DMS114 treated with DMSO at 0.1 percent for 48 hours (cell line): ENCODE results near the gene CMSS1.

Source experiments
- DNase-seq: peaks from one replicate; lab custom pipeline; 2025; ENCODE audit not compliant: unreplicated experiment; lab: John Stamatoyannopoulos, UW

Gene CMSS1

DNA sequence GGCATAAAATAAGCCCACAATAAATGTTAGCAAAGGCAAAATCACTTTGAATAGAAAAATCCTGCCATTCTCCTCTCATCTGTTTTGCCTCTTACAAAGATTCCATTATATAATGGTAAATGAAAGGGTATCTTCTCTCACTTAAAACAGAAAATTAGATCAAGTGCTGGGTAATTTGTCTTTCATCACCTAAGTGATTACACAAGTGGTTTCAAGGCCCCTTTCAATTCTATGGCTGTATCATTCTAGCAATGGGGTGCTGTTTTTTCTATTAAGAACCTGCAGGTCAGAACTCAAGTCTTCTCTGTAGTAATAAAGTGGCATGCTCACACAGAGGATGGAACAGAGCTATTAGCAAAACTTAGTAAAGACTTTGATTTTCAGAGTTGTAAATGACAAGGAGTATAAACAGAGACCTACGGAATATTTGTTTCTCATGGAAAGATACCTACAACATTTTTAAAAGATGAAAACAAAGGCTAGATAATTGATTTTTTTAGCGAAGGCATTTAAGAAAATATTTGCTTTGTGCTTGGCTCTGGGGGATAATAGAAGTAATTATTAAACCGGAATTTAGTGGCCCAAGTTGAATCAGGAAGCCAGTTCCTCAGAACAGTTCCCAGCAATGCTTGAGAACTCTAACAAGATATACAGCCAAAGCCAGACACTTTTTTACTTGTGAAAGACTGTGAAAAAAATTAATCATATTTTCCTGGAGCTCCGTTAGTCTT lies 137.4 kb downstream of the CMSS1 start:
- no peak for DNase-seq

DNA sequence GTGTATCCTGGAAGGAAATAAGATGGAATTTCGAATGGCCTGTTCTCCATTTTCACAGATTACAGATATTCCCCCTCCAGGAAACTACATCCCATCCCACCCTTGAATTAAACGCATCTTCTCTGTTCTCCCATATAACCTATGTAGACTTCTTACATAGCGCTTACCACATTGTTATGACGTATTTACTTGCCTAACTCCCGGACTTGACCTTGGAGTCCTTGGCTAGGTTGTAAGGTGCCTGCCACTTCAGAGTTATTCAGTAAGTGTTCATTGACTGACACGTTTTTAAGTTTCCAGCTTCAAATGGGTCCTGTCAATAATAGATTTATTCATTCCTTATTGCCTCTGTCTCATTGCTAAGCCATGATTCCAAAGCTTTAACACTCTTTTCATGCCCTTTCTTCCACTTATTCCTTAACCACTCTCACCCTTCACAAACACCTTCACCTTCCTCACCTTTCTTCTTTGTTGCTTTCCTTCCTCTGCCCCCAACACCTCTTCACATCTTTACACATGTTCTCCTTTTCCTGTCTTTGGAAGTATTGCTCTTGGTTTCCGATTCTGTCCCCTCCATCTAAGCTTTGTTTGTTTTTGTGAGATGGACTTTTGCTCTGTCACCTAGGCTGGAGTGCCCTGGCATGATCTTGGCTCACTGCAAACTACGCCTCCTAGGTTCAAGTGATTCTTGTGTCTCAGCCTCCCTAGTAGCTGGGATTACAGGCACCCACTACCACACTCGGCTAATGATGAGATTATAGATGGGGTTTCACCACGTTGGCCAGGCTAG lies 138.3 kb downstream of the CMSS1 start:
- DNase-seq = no peak

- no peak for DNase-seq
Observed at GRCh38 chr3:99957151-99957796, 139.6 kb downstream of the CMSS1 start.

GRCh38 chr3:99958222-99958912 lies 140.7 kb downstream of the CMSS1 start:
- no peak for DNase-seq

GRCh38 chr3:99960123-99960878 lies 142.6 kb downstream of the CMSS1 start:
- no peak for DNase-seq

DNA sequence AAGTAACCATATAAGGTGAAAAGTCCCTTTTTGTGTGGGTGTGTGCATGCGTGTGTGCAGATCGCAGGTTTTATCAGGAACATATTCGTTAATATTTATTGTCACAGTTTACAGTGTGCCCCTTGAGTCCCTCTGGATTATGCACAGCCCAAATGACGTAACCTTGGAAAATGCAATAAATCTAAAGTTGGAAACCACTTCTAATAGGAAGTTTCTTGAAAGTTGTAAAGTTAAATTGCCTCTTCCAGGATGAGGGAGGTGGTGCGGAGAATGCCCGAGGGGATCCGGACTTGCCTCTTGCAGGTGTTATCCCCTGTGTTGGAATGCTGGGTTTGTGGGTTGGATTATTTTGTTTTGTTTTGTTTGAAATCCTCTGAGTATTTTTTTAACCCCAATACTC lies 143.3 kb downstream of the CMSS1 start:
- DNase-seq = no peak

GRCh38 chr3:99961756-99962515 lies 144.3 kb downstream of the CMSS1 start:
- DNase-seq = no peak

- DNase-seq = no peak
Observed at GRCh38 chr3:99962703-99963102, 145.0 kb downstream of the CMSS1 start.

DNA sequence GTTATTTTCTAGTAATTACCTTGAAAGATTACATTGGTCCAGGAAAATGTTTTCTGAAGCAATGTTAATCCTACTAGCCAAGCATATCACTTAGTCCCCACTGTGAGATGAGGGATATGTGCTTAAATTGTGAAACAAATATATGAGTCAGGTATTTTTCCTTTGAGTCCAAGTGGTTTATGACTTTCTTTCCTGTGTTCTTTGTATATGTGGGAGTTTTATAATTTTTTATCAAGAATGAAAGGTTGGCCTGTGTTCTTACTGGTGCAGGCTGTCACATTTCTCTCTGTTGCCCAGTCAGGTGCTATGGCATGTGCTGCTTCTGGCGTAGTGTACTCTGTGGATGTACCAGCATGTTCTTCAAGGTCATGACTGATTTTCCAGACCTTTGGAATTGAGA lies 147.4 kb downstream of the CMSS1 start:
- no peak for DNase-seq

GRCh38 chr3:99965681-99966408 lies 148.2 kb downstream of the CMSS1 start:
- DNase-seq = no peak

- DNase-seq = no peak
Observed at GRCh38 chr3:99966662-99967416, 149.2 kb downstream of the CMSS1 start.

GRCh38 chr3:99967796-99968195 lies 150.1 kb downstream of the CMSS1 start:
- no peak for DNase-seq

DNA sequence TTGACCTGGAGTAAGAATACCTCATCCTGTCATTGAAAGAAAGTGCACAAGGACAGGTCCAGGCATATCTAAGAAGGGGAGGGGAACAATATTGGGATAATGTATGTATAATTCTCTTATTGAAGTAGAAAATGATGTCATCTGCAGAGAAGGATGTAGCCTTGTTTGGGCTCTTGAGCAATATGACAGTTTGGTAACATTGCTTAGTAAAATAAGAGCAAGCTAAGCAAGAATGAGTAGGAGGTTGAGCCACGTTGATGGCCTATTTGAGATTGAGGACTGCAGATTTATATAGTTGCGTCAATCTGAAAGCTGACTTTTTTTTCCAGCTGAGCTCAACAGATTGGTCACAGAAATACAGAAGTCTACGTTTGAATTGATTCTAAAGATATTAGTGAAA lies 151.5 kb downstream of the CMSS1 start:
- no peak for DNase-seq

GRCh38 chr3:99970198-99970597 lies 152.5 kb downstream of the CMSS1 start:
- no peak for DNase-seq

GRCh38 chr3:99971761-99972160 lies 154.1 kb downstream of the CMSS1 start:
- no peak for DNase-seq

DNA sequence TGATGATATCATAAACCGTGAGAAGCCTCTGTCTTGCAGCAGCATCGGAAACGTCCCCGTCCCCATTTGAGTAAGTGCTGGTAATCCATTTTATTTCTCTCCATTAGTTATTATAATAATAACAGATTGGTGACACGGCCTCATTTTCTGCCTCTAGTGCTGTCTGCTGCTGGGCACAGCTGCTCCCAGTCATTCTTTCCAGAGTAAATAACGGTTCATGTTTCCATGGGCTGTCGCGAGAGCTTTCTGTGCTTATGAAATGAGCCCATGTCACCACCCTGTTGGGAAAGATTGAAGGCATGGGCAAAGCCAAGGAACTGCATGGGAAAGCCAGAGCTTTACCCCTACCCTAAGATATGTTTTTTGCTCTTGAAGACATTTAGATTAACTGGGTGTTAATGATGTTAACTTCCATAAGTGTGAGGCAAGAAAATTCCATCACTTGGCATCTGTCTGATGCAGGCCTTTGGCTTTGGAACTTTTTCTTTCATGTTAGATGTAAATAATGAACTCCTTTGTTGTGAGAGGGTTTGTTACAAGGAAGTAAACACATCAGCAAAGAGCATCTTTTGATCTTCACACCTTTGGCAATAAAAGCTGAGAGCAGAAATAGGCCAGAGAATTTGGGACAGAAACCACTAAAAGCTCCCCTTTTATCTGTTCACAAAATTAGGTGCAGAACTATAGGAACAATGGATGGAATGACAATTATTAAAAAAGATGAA lies 154.9 kb downstream of the CMSS1 start:
- no peak for DNase-seq

- no peak for DNase-seq
Observed at GRCh38 chr3:99974989-99975388, 157.3 kb downstream of the CMSS1 start.

GRCh38 chr3:99976584-99976983 lies 158.9 kb downstream of the CMSS1 start:
- no peak for DNase-seq
